Transverse colon (tissue), 4 donors: ENCODE measurements around the gene PDE9A. TPM values are rescaled to one million over a fixed set of nuclear protein-coding genes. Genes with fewer than 3 reads are reported as not detected.
A peak's percentile ranks its signal among the peaks of the same experiment; 100 is the strongest.
"Not testable (repeated sequence)": the region's sequence is repeated elsewhere in the genome, so short reads cannot be mapped to it uniquely, and the experiment has no call there.

Experiments
- DNase-seq: peaks from one replicate; pipeline ENCODE4 v3.0.0-alpha.2; 2019
- H3K27ac ChIP-seq, 4 donors: fragments of 200-600 bp; sonication (generic); 2 replicates each; pipeline ENCODE4 v1.5.1; 2016 to 2018; ENCODE audit warnings: inconsistent platforms in 4 of 4
- H3K27me3 ChIP-seq: fragments of 200-600 bp; sonication (generic); 2 replicates; pipeline ENCODE4 v1.5.1; 2017; ENCODE audit warnings: inconsistent platforms
- H3K36me3 ChIP-seq, 4 donors: fragments of 200-600 bp; sonication (generic); 2 replicates each; pipeline ENCODE4 v1.5.1; 2017 to 2019; ENCODE audit warnings: inconsistent platforms in 4 of 4
- H3K4me1 ChIP-seq, 4 donors: fragments of 200-600 bp; sonication (generic); 2 replicates each; pipeline ENCODE4 v1.5.1; 2017 to 2020; ENCODE audit warnings: inconsistent platforms in 4 of 4
- H3K4me3 ChIP-seq, 4 donors: fragments of 200-600 bp; sonication (generic); 1 replicate in 1 of 4; 2 replicates in 3 of 4; pipeline versions ENCODE4 v1.5.1 to v1.6.1; 2017 to 2019; ENCODE audit warnings: inconsistent platforms in 4 of 4
- H3K9me3 ChIP-seq, 2 donors: fragments of 200-600 bp; sonication (generic); 2 replicates each; pipeline ENCODE4 v1.5.1; 2017 to 2019; ENCODE audit warnings: inconsistent platforms in 2 of 2
- EP300 ChIP-seq: sonication (generic); formaldehyde crosslinking; IDR thresholded peaks from one replicate; pipeline ENCODE4 v1.6.1; 2017; ENCODE audit warnings: antibody characterized with exemption, low read depth
- POLR2A ChIP-seq: fragments of 450-650 bp; IDR thresholded peaks from one replicate; pipeline ENCODE4 v1.6.1; 2016; ENCODE audit warnings: antibody characterized with exemption, mild to moderate bottlenecking, moderate library complexity
- POLR2AphosphoS5 ChIP-seq, 3 donors: sonication (generic); formaldehyde crosslinking; IDR thresholded peaks; one replicate each; pipeline ENCODE4 v1.6.1; 2016; ENCODE audit warnings: antibody characterized with exemption in 3 of 3
- WGBS, 2 donors: methylation state at CpG; one replicate each; pipeline ENCODE4 v1.1.5; 2018; ENCODE audit warnings: low coverage in 1 of 2; 5-methylcytosine and 5-hydroxymethylcytosine counted together
- in situ Hi-C, 4 donors: fragments of 200-750 bp; cut with MboI; loops; one replicate each; pipeline versions ENCODE4 v1.15.0 to v1.15.1; 2017; ENCODE audit warnings: low sequenced_read_pairs in 3 of 4, low pct_ligation_motif_present in 1 of 4, low pct_unique_long_range_greater_than_20kb in 1 of 4
- intact Hi-C: fragments of 100-400 bp; cut with DNase I; formaldehyde crosslinking; loops from one replicate; pipeline ENCODE4 v1.15.1; 2023; ENCODE audit warnings: low total_unique reads
- total RNA-seq, 4 donors: library from RNA; depleted of rRNA; stranded (reverse); fragments of >200 nt; gene quantifications; one replicate each; pipeline ENCODE4 v1.1.0, GENCODE V29; 2016
- TF ChIP-seq, protein P1 (sequence below), 5 experiments: fragments of 200-600 bp in 3 of 5; fragments of 450-650 bp in 2 of 5; sonication (generic) in 3 of 5; IDR thresholded peaks; 1 replicate in 2 of 5; 2 replicates in 3 of 5; pipeline ENCODE4 v1.5.1; 2016 to 2017; ENCODE audit warnings: antibody characterized with exemption in 5 of 5, inconsistent platforms in 3 of 5, mild to moderate bottlenecking in 2 of 5, moderate library complexity in 1 of 5

The PDE9A gene
- total RNA-seq, 4 donors from 2014 or later = 65.7 to 673 (median 364) TPM

DNA sequence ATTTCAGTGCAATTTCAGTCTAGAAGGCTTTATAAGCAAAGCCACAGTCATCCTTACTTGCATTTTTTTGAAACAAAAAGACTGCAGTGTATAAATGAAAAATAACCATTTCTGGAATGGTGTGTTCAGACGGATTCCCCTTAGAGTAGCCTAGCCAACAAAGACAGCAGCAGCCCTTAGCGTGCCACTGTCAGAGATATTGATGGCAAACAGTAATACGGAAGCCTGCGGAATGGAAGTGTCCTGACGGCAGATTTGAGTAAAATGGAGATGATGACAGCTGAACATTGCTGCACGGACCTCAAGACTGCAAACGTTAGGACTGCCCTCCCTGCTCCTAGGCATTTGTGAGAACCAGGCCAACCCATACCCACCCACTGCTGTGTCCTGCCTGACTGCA lies 54.7 kb downstream of the PDE9A start:
- Histone ChIP-seq H3K27me3 (no peaks in the 10 kb centered on the region), H3K36me3 (no peaks in the 10 kb centered on the region), H3K9me3 (no peaks in the 10 kb centered on the region), H3K4me1 (no peaks in the 10 kb centered on the region), H3K4me3 (no peak overlapping the region), H3K27ac (no peak overlapping the region)
- intact Hi-C loops (no loop called here), in situ Hi-C loops (no loop called here)
- DNase-seq = no peak
- TF ChIP-seq POLR2AphosphoS5 (IDR thresholded peaks at IDR 0.05) (no peak), EP300 (no peak), POLR2A (no peak)
- TF ChIP-seq, protein P1, sequence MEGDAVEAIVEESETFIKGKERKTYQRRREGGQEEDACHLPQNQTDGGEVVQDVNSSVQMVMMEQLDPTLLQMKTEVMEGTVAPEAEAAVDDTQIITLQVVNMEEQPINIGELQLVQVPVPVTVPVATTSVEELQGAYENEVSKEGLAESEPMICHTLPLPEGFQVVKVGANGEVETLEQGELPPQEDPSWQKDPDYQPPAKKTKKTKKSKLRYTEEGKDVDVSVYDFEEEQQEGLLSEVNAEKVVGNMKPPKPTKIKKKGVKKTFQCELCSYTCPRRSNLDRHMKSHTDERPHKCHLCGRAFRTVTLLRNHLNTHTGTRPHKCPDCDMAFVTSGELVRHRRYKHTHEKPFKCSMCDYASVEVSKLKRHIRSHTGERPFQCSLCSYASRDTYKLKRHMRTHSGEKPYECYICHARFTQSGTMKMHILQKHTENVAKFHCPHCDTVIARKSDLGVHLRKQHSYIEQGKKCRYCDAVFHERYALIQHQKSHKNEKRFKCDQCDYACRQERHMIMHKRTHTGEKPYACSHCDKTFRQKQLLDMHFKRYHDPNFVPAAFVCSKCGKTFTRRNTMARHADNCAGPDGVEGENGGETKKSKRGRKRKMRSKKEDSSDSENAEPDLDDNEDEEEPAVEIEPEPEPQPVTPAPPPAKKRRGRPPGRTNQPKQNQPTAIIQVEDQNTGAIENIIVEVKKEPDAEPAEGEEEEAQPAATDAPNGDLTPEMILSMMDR (IDR thresholded peaks at IDR 0.05) = no peak
- 79 to 86% methylated on average over 7 of the region's 7 CpGs for WGBS, 2 donors

DNA sequence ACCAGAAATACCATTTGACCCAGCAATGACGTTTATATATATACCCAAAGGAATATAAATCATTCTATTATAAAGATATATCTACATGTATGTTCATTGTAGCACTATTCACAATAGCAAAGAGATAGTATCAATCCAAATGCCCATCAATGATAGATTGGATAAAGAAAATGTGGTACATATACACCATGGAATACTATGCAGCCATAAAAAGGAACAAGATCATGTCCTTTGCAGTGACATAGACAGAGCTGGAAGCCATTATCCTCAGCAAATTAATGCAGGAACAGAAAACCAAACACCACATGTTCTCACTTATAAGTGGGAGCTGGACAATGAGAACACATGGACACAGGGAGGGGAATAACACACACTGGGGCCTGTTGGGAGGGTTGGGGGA lies 55.5 kb downstream of the PDE9A start:
- intact Hi-C loops, H3K9me3 ChIP-seq, DNase-seq, H3K36me3 ChIP-seq, H3K27ac ChIP-seq, H3K4me3 ChIP-seq, H3K4me1 ChIP-seq, in situ Hi-C loops, H3K27me3 ChIP-seq: not testable (repeated sequence)
- WGBS, 2 donors = 81 to 100% methylated on average over 1 of the region's 1 CpG

DNA sequence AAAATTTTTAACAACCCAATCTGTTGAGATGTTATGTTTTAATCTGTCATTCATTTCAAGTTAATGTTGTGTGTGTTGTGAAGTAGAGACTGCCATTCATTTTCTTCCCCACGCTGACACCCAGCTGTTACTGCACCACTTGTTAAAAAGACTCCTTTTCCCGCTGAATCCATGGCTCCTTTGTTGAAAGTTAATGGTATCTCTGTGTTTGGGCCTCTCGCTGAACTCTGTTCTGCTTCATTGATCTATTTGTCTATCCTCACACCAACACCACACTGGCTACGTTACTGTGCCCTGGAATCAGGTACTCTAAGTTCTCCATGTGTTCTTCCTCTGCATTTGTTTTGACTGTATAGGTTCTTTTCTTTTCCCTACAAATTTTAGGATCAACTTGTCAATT lies 58.2 kb downstream of the PDE9A start:
- Histone ChIP-seq H3K27me3 (no peaks in the 10 kb centered on the region), H3K4me3 (no peak overlapping the region), H3K9me3 (no peaks in the 10 kb centered on the region), H3K4me1 (no peaks in the 10 kb centered on the region), H3K27ac (no peak overlapping the region), H3K36me3 (no peaks in the 10 kb centered on the region)
- TF ChIP-seq EP300 = no peak
- TF ChIP-seq POLR2A = no peak
- no peak for TF ChIP-seq POLR2AphosphoS5 (IDR thresholded peaks at IDR 0.05)
- TF ChIP-seq, protein P1 (IDR thresholded peaks at IDR 0.05) = no peak
- 76% methylated on average over 4 of the region's 4 CpGs for WGBS, 2 donors
- no peak for DNase-seq
- in situ Hi-C loops = no loop called here
- intact Hi-C loops = no loop called here

DNA sequence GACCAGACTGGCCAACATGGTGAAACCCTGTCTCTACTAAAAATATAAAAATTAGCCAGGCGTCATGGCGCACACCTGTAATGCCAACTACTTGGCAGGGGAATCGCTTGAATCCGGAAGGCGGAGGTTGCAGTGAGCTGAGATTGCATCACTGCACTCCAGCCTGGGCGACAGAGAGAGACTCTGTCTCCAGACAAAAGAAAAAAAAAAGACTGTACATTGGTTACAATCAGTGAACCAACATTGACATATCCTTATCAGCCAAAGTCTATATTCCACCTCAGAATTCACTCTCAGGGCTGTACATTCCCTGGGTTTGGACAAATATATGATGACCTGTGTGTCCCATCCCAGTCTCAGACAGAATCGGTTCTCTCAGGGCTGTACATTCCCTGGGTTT lies 62.0 kb downstream of the PDE9A start:
- intact Hi-C loops, in situ Hi-C loops, H3K4me3 ChIP-seq, H3K27me3 ChIP-seq, H3K9me3 ChIP-seq, H3K36me3 ChIP-seq, DNase-seq, H3K27ac ChIP-seq: not testable (repeated sequence)
- WGBS, 2 donors = 92 to 100% methylated on average over 1 to 7 of the region's 7 CpGs
- H3K4me1 ChIP-seq = peaks cover 0 to 13% (median 4%) of the 10 kb centered on the region in 4 donors

DNA sequence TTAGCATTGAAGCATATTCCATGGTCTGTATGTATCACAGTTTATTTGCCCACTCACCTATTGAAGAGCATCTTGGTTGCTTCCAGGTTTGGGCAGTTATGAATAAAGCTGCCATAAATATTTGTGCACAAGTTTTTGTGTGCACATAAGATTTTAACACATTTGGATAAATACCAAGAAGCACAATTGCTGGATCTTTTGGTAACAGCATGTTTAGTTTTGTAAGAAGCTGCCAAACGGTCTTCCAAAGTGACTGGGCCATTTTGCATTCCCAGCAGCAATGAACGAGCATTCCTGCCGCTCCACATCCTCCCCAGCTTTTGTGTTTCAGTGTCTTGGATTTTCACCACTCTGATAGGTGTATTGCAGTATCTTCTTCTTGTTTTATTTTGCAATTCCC lies 62.7 kb downstream of the PDE9A start:
- H3K4me3 ChIP-seq = no peak overlapping the region
- no peaks in the 10 kb centered on the region for H3K27me3 ChIP-seq
- no peak overlapping the region for H3K27ac ChIP-seq
- in situ Hi-C loops = no loop called here
- no peaks in the 10 kb centered on the region for H3K9me3 ChIP-seq
- intact Hi-C loops = no loop called here
- TF ChIP-seq POLR2A = no peak
- H3K36me3 ChIP-seq = no peaks in the 10 kb centered on the region
- no peak for DNase-seq
- 70 to 72% methylated on average over 2 to 3 of the region's 3 CpGs for WGBS, 2 donors
- H3K4me1 ChIP-seq = peaks cover 5 to 19% (median 10%) of the 10 kb centered on the region in 4 donors

DNA sequence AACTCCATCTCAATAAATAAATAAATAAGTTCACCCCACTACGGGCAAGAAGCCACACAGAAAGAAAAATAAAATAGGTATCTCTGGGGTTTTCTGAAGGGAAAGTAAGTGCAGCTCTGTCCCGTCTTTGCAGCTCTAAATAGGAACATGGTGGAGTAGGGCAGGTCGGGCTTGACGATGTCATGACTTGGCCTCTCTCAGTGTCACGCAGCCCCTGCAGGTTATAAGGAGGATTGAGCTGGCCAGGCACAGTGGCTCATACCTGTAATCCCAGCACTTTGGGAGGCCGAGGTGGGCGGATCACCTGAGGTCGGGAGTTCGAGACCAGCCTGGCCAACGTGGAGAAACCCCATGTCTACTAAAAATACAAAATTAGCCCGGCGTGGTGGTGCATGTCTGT lies 67.1 kb downstream of the PDE9A start:
- H3K36me3 ChIP-seq, H3K9me3 ChIP-seq, in situ Hi-C loops, H3K27me3 ChIP-seq, H3K4me3 ChIP-seq, DNase-seq, intact Hi-C loops: not testable (repeated sequence)
- 78 to 82% methylated on average over 5 to 12 of the region's 12 CpGs for WGBS, 2 donors
- peak overlapping the region; percentile 85 to 87 (median 86) for H3K27ac ChIP-seq
- peaks cover 28 to 61% (median 48%) of the 10 kb centered on the region in 4 donors for H3K4me1 ChIP-seq
